GM12878 (cell line): Measurements from ENCODE around the gene DPM2.
A peak's percentile ranks its signal among the peaks of the same experiment; 100 is the strongest.

ENCODE experiments used
- EZH2 ChIP-seq: IDR thresholded peaks from 2 replicates; pipeline ENCODE4 v1.6.1; 2012; ENCODE audit warnings: low read depth, mild to moderate bottlenecking, control low read depth, inconsistent platforms, low read length, borderline replicate concordance; ENCODE audit not compliant: control insufficient read depth
- HDAC2 ChIP-seq: fragments of 200-600 bp; sonication (generic); IDR thresholded peaks from 2 replicates; pipeline ENCODE4 v1.6.1; 2017
- NR2F1 ChIP-seq: fragments of 450-650 bp; conservative IDR thresholded peaks from 2 replicates; pipeline ENCODE4 v1.6.1; 2017; ENCODE audit warnings: mild to moderate bottlenecking
- POLR2A ChIP-seq: IDR thresholded peaks from 2 replicates; pipeline ENCODE4 v1.6.1; 2011; ENCODE audit warnings: low read depth, mild to moderate bottlenecking, low read length
- RAD21 ChIP-seq: IDR thresholded peaks from 2 replicates; pipeline ENCODE4 v1.6.1; 2011; ENCODE audit warnings: mild to moderate bottlenecking, low read depth, low read length, moderate library complexity; ENCODE audit not compliant: insufficient read depth
- TF ChIP-seq, protein P1 (sequence below): fragments of 450-650 bp; IDR thresholded peaks from 2 replicates; pipeline ENCODE4 v1.6.1; 2016; ENCODE audit warnings: mild to moderate bottlenecking

DNA sequence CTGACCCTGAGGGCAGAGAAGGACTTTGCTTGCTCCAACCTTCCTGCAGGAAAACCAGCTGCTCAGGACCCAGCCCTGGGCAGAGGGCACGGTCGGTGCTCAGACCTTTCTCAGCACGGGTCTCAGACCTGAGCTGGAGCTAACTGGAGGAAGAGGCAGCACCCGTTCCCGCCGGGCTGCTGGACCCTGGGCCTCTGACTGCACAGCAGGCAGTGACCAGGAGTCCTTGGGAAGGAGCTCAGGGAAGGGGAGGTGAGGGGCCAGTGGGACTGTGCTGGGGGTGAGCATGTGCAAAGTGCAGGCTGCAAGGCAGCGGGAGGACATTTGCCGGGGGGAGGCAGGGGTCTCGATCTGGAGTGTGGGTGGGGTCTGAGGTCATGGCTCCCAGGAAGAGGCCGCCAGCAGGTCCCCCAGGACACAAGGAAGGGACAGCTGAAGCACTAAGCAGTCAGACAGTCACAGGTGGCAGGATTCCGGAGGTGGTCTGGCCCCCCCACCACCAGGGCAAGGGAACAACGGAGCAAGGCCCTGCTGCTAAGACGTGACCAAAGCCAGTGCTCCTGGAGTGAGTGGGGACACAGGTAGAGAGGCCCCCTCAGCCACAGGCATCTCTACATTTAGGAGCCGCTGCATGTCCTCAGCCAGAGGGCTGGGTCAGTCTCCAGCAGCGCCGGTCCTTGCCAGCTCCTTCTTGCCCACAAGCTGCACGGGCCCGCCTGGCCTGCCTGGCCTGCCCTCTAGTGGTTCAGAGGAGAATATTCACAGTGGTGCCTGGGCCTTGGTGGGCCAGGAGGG, 4.8 kb upstream of the DPM2 start:
- no peak for TF ChIP-seq EZH2
- TF ChIP-seq NR2F1: no peak
- TF ChIP-seq RAD21: peak; percentile 54
- TF ChIP-seq POLR2A: peak; percentile 46
- TF ChIP-seq, protein P1, sequence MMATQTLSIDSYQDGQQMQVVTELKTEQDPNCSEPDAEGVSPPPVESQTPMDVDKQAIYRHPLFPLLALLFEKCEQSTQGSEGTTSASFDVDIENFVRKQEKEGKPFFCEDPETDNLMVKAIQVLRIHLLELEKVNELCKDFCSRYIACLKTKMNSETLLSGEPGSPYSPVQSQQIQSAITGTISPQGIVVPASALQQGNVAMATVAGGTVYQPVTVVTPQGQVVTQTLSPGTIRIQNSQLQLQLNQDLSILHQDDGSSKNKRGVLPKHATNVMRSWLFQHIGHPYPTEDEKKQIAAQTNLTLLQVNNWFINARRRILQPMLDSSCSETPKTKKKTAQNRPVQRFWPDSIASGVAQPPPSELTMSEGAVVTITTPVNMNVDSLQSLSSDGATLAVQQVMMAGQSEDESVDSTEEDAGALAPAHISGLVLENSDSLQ: no peak
- no peak for TF ChIP-seq HDAC2
